HG03460 (cell line): Measurements from ENCODE around the gene HBP1.
"Not testable (repeated sequence)": the region's sequence is repeated elsewhere in the genome, so short reads cannot be mapped to it uniquely, and the experiment has no call there.

ENCODE experiments used
- ATAC-seq: cut with Tn5 transposase; IDR thresholded peaks from one replicate; pipeline ENCODE4 v1.9.1; 2021; ENCODE audit not compliant: unreplicated experiment

HBP1 gene

DNA sequence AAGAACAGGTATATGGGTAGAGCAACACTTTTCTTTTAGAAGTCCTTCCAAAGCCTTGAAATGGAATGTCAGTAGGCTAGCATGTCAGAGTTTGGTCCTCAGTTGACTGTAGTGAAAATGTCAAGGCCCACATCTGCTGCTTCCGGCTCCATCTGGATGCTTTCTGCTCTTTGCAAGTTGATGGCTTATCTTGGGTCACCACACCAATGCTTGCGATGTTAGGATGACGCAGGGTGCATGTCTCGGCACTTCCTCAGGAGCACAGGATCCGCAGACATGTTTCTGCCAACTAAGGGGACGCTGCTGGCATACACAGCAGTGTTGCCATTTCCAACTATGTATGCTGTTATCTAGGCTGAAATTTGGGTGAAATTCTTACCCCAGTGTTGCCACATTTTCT lies 14.0 kb upstream of the HBP1 start:
- no peak for ATAC-seq

DNA sequence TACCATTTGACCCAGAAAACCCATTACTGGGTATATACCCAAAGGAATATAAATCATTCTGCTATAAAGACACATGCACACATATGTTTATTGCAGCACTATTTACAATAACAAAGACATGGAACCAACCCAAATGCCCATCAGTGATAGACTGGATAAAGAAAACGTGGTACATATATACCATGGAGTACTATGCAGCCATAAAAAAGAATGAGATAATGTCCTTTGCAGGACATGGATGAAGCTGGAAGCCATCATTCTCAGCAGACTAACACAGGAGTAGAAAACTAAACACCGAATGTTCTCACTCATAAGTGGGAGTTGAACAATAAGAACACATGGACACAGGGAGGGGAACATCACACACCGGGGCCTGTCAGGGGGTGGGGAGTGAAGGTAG lies 13.1 kb upstream of the HBP1 start:
- not testable (repeated sequence) for ATAC-seq

DNA sequence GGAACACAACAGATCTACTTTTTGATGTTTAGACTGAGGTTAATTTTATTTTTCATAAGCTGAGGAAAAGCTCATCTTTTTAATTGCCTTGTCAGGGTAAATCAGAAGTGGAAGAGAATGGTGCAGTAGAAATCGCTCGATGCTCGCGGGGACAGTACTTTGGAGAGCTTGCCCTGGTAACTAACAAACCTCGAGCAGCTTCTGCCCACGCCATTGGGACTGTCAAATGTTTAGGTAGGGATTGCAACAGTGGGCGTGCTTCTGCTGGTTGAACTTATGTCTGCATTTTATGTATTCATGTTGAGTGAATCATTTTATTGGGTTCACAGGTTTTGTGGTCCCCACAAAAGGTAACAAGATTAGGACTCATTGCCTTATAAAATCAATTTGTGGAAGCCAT lies 11.7 kb upstream of the HBP1 start:
- ATAC-seq, result no peak

DNA sequence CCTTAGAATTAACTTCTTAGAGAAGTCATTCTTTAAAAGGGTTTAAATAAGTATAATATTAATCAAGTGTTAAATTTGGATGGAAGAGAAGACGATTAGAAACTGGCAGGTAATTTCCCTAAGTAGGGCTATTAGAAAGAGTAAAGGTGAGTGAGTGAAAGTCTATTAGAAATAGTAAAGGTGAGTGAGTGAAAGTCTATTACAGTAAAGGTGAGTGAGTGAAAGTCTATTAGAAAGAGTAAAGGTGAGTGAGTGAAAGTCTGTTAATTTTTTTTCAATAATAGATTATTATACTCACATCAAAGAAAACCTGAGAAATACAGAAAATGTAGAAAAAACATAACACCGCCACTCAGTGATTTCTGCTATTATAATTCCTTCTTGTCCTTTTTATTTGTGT lies 10.8 kb upstream of the HBP1 start:
- ATAC-seq, result no peak

GRCh38 chr7:107160389-107160788 lies 8.4 kb upstream of the HBP1 start:
- ATAC-seq, result no peak

GRCh38 chr7:107161415-107161814 lies 7.4 kb upstream of the HBP1 start:
- ATAC-seq, result no peak

- no peak for ATAC-seq
Observed at GRCh38 chr7:107162475-107162874, 6.3 kb upstream of the HBP1 start.

DNA sequence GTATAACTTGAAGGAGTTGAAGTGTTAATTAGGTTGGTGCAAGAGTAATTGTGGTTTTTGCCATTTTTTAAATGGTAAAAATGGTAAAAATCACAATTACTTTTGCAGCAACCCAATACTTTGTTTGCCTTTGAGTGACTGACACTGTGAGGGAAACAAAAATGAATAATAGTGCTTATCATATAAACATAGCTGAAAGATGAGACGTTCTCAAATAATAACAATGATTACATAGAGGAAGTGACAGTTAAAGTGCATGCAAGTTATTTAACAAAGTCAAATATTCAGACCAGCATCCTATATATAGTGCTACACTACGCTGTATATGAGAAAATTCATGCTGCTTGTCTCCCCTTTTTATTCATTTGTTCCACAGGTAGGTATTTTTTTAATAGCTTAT lies 4.7 kb upstream of the HBP1 start:
- ATAC-seq, result no peak

- no peak for ATAC-seq
Observed at GRCh38 chr7:107165341-107165740, 3.5 kb upstream of the HBP1 start.

GRCh38 chr7:107166736-107167426 lies 1.9 kb upstream of the HBP1 start:
- no peak for ATAC-seq

DNA sequence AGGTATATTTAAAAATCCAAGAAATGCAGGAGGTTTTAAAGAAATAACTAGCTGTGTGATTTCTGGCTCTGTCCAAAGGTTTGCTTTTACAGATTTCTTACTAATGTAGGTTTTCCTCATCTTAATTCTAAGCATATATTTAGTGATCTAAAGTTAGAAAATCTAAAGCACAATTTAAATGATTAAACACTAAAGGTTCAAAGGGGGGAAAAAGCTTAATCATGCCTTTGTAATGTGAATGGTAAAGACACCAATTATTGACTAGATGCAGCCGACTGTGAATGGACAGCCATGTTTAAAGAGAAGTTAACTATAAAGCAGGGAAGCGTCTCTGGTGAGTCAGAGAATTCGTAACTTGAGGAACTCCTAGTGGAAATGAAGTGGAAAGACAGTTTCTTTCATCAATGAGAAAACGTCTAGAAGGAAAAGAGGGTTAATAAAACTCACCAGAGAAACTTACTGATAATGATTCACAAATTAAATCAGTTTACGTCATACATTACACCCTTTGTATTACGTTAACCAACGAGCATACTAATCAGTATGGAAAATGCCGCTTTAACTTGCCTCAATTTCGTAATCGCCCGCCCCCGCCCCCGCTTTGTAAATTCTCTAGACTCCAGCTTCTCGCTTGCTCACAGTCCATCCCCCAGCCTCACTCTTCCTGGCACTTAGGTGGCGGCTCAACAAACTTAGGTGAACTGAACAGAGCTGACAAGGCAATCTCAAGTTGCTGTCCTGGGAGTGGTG lies 1.1 kb upstream of the HBP1 start:
- ATAC-seq, result no peak

GRCh38 chr7:107169120-107170050 lies 582 bp downstream of the HBP1 start:
- ATAC-seq, result peak; percentile 22

DNA sequence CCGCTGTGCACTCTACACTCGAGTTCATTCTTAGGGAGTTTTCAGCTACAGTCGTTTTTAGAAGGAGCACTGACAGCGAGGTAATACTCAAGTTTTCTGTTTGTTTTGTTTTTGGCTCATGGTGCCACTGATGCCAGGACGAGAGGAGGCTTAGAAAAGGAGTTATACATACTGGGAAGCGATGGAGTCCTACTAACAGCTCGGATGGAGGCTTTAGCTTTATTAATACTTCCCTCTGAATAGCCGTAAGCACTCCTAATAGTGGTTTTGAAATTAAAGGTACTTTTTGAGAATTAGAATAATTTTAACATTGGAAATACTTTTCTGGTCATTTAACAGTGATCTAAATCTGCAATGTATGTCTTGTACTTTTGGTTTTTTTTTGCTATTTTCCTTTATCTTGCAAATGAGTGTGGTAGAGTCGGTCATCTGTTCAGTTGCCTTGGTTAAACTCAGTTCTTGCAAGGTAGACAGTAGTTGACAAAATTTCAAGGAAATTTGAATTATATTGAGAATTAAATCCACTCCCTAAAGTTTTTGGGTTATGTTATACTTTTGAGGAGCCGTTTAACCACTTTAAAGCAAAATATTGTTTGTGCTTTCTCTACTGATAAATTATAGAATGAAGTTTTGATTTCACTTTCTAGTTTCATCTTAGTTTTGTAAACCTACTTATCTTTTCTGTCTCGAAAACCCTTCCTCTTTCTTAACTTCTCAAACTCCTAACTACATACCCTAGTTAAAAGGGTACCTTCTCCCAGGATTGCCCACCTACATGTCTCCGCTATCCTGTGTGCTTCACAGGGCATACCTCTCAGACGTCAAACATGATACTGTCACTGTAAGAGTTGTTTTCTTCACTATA lies 1.5 kb downstream of the HBP1 start:
- no peak for ATAC-seq

DNA sequence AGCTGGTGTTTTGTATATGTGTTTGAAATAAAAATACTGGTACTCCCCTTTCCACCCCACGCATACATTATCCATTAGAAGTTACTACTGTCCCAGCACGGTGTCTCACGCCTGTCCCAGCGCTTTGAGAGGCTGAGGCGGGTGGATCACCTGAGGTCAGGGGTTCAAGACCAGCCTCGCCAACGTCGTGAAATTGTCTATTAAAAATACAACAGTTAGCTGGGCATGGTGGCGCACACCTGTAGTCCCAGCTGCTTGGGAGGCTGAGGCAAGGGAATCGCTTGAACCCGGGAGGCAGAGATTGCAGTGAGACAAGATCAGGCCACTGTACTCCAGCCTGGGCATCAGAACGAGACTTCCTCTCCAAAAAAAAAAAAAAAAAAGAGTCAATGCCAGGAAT lies 2.7 kb downstream of the HBP1 start:
- ATAC-seq, result no peak

DNA sequence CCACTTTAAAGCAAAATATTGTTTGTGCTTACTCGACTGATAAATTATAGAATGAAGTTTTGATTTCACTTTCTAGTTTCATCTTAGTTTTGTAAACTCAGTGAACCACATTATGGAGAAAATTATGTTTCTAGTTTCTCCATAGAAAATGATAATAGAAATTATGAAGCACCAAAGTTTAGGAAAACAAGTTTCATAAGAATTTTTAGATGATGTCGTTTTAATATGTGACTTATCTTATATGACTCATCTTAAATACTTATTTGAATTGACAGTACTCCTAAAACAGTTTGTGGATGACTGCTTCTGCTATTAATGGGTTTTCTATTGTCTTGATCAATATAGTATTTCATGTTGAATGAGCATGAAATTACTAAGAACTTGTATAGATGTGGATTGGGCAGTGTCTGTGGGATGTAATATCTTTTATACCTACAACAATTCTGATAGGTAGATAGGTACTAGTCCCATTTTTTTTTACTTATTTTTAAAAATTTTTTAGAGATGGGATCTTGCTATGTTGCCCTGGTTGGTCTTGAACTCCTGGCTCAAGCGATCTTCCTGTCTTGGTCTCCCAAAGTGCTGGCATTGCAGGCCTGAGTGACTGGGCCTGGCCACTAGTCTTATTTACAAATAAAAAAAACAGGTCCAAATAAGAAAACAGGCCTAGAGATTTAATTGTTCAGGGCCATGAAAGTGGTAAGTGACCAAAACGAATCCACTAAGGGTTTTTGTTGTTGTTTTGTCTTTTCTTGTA lies 3.7 kb downstream of the HBP1 start:
- ATAC-seq, result no peak

DNA sequence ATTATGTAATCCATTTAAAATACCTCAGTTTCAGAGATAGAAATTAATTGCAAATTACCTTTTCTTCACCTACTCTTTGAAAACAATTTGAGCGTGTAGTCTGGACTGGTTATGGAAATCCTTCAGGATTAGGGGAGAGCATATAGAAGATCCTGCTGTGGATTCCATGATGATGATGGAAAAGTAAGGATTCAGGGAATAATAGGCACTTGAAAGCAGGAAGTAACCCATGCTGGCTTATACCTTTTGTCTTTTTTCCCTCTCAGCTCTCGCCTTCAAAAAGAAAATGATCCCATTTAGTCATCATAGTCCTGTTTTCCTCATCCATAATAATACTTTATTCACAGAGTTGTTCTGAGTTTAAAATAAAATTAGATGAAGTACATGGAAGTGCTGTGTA lies 4.4 kb downstream of the HBP1 start:
- ATAC-seq, result no peak

DNA sequence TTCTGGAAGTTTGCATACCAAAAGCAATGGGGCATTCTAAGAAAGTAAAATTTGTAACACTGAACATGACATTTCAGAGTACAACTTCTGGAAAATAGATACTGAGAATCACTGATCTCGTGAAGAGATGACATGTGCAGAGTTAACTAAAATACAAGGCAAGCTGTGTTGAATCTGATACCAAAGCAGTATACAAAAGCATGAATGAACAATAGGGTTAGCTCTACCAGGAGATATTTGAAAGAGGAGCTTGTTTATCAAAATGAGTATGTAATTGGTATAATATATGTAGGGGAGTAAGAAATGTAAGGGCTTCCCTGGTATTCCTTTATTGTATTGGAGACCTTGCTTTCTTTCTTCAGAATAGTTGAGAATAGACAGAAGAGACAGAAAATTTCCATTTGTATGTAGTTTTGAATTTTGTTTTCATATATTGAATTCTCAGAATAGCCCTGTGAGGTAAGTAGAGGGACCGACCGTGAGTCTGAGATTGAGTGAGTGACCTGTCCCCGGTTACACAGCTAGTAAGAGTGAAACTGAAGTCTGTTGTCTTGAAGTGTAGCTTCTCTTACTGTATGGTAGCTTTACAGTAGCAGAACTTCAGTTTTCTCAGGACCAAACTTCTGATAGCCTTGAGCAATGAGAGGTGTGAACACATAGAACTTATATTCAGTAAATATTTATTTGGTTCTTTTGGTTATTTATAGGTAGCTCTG lies 5.0 kb downstream of the HBP1 start:
- ATAC-seq, result peak; percentile 53

- ATAC-seq, result no peak
Observed at GRCh38 chr7:107179326-107180164, 10.7 kb downstream of the HBP1 start.
